Measurements from ENCODE around the gene C22orf23. TPM values are rescaled to one million over a fixed set of nuclear protein-coding genes. Genes with fewer than 3 reads are reported as not detected.

Gene C22orf23
- total RNA-seq (2014; rRNA removed), result 0.29 TPM in 1 of 2 replicates, not detected in the other
- polyA plus RNA-seq (2012), result 0.97 TPM

GRCh38 chr22:37953437-37954179 lies at the start of gene C22orf23, which contains the start of gene POLR2F:
Gene C22orf23, minus strand, starts transcription at chr22:37953601. Its CDS starts 452 bp downstream, at chr22:37953149.
Gene POLR2F, plus strand, starts transcription at chr22:37953699. Its CDS starts 89 bp downstream, at chr22:37953788.
- peak; percentile 92 for DNase-seq (ENCODE audit: low read depth)

- DNase-seq (ENCODE audit: low read depth), result peak; percentile 83
Measured at GRCh38 chr22:37999640-38000272, 46.4 kb upstream of the C22orf23 start.

GRCh38 chr22:37999236-37999635 lies 45.8 kb upstream of the C22orf23 start:
- DNase-seq (ENCODE audit: low read depth), result no peak

GRCh38 chr22:37998543-37998942 lies 45.1 kb upstream of the C22orf23 start:
- no peak for DNase-seq (ENCODE audit: low read depth)

GRCh38 chr22:37996515-37997246 lies 43.3 kb upstream of the C22orf23 start:
- no peak for DNase-seq (ENCODE audit: low read depth)

- no peak for DNase-seq (ENCODE audit: low read depth)
Measured at GRCh38 chr22:37996079-37996478, 42.7 kb upstream of the C22orf23 start.

- no peak for DNase-seq (ENCODE audit: low read depth)
Measured at GRCh38 chr22:37995460-37995859, 42.1 kb upstream of the C22orf23 start.

GRCh38 chr22:37994982-37995381 lies 41.6 kb upstream of the C22orf23 start:
- no peak for DNase-seq (ENCODE audit: low read depth)

- DNase-seq (ENCODE audit: low read depth), result no peak
Measured at GRCh38 chr22:37994049-37994448, 40.6 kb upstream of the C22orf23 start.

GRCh38 chr22:37991731-37992442 lies 38.5 kb upstream of the C22orf23 start:
- no peak for DNase-seq (ENCODE audit: low read depth)

GRCh38 chr22:37990862-37991261 lies 37.5 kb upstream of the C22orf23 start:
- DNase-seq (ENCODE audit: low read depth), result no peak

- no peak for DNase-seq (ENCODE audit: low read depth)
Measured at GRCh38 chr22:37990301-37990700, 36.9 kb upstream of the C22orf23 start.

GRCh38 chr22:37989146-37990045 lies 36.0 kb upstream of the C22orf23 start:
- DNase-seq (ENCODE audit: low read depth), result no peak

- DNase-seq (ENCODE audit: low read depth), result no peak
Measured at GRCh38 chr22:37986371-37986770, 33.0 kb upstream of the C22orf23 start.

- no peak for DNase-seq (ENCODE audit: low read depth)
Measured at GRCh38 chr22:37985751-37986281, 32.4 kb upstream of the C22orf23 start.

- DNase-seq (ENCODE audit: low read depth), result no peak
Measured at GRCh38 chr22:37985050-37985585, 31.7 kb upstream of the C22orf23 start.

- no peak for DNase-seq (ENCODE audit: low read depth)
Measured at GRCh38 chr22:37983860-37984791, 30.7 kb upstream of the C22orf23 start, which contains the start of gene SOX10. Gene SOX10, minus strand, starts transcription at chr22:37984555. Its CDS starts 771 bp downstream, at chr22:37983784.
